HepG2 (cell line): ENCODE data around the gene COBLL1. TPM values are rescaled to one million over a fixed set of nuclear protein-coding genes. Genes with fewer than 3 reads are reported as not detected.
A peak's percentile ranks its signal among the peaks of the same experiment; 100 is the strongest.

Experiments
- ATF7 ChIP-seq, 2 experiments: fragments of 450-650 bp in 1 of 2; sonication (generic) in 1 of 2; formaldehyde crosslinking in 1 of 2; IDR thresholded peaks; 2 replicates each; pipeline versions ENCODE4 v1.4.0 to v1.6.1; 2016 to 2020; ENCODE audit warnings: antibody characterized with exemption in 1 of 2, mild to moderate bottlenecking in 1 of 2, missing genetic modification reagents in 1 of 2
- EED ChIP-seq: sonication (generic); formaldehyde crosslinking; IDR thresholded peaks from 2 replicates; pipeline ENCODE4 v1.5.0; 2020; ENCODE audit warnings: mild to moderate bottlenecking, missing genetic modification reagents
- ESRRA ChIP-seq: sonication (generic); formaldehyde crosslinking; IDR thresholded peaks from 2 replicates; pipeline ENCODE4 v1.5.1; 2020; ENCODE audit warnings: mild to moderate bottlenecking, low read depth, missing genetic modification reagents
- ISL2 ChIP-seq: sonication (generic); formaldehyde crosslinking; IDR thresholded peaks from 2 replicates; pipeline ENCODE4 v1.5.0; 2020; ENCODE audit warnings: missing genetic modification reagents
- MIER2 ChIP-seq: IDR thresholded peaks from 2 replicates; pipeline ENCODE4 v1.6.1; 2016; ENCODE audit warnings: missing biosample characterization, missing genetic modification reagents
- MLLT10 ChIP-seq: sonication (generic); formaldehyde crosslinking; IDR thresholded peaks from 2 replicates; pipeline ENCODE4 v1.4.0; 2020; ENCODE audit warnings: missing genetic modification reagents
- NCOA2 ChIP-seq: sonication (generic); formaldehyde crosslinking; IDR thresholded peaks from 2 replicates; pipeline ENCODE4 v1.8.0; 2022; ENCODE audit warnings: inconsistent platforms
- NR3C1 ChIP-seq: sonication (generic); formaldehyde crosslinking; IDR thresholded peaks from 2 replicates; pipeline ENCODE4 v1.4.0; 2020; ENCODE audit warnings: missing genetic modification reagents
- PRMT3 ChIP-seq: sonication (generic); formaldehyde crosslinking; IDR thresholded peaks from 2 replicates; pipeline ENCODE4 v1.8.1; 2022; ENCODE audit warnings: low read depth, mild to moderate bottlenecking, moderate library complexity, missing genetic modification reagents, borderline replicate concordance
- RBM39 ChIP-seq: fragments of 200-400 bp; formaldehyde crosslinking; IDR thresholded peaks from one replicate; pipeline ENCODE4 v1.6.1; 2018; ENCODE audit warnings: antibody characterized with exemption, mild to moderate bottlenecking, low read depth, low read length; ENCODE audit not compliant: poor library complexity, severe bottlenecking
- SP140L ChIP-seq: sonication (generic); formaldehyde crosslinking; IDR thresholded peaks from 2 replicates; pipeline ENCODE4 v1.4.0; 2020; ENCODE audit warnings: missing genetic modification reagents, borderline replicate concordance
- SP5 ChIP-seq: IDR thresholded peaks from 2 replicates; pipeline ENCODE4 v1.6.1; 2016; ENCODE audit warnings: low read depth, borderline replicate concordance
- TCF7 ChIP-seq: sonication (generic); IDR thresholded peaks from 2 replicates; pipeline ENCODE4 v1.6.1; 2016; ENCODE audit warnings: antibody characterized with exemption, low read depth
- ZBTB7B ChIP-seq: sonication (generic); formaldehyde crosslinking; IDR thresholded peaks from 2 replicates; pipeline ENCODE4 v1.4.0; 2020; ENCODE audit warnings: missing genetic modification reagents
- ZMYM2 ChIP-seq: sonication (generic); formaldehyde crosslinking; IDR thresholded peaks from 2 replicates; pipeline ENCODE4 v1.8.0; 2022; ENCODE audit warnings: mild to moderate bottlenecking, missing genetic modification reagents
- ZNF572 ChIP-seq: sonication (generic); formaldehyde crosslinking; IDR thresholded peaks from 2 replicates; pipeline ENCODE4 v1.5.1; 2020; ENCODE audit warnings: mild to moderate bottlenecking, missing genetic modification reagents
- ZNF580 ChIP-seq: IDR thresholded peaks from 2 replicates; pipeline ENCODE4 v1.6.1; 2016; ENCODE audit warnings: low read depth, borderline replicate concordance
- ZNF652 ChIP-seq: IDR thresholded peaks from 2 replicates; pipeline ENCODE4 v1.6.1; 2016; ENCODE audit warnings: low read depth, borderline replicate concordance
- polyA plus RNA-seq, 8 experiments: library from polyadenylated mRNA; depleted of rRNA in 3 of 8; stranded (reverse) in 7 of 8; unstranded in 1 of 8; fragments of >200 nt; fragmentation: Illumina TruSeq in 4 of 8; extraction: Trizol in 4 of 8; gene quantifications; 2 replicates each; pipeline versions ENCODE4 v1.2.1 to v1.2.3, GENCODE V29; 2011 to 2016; ENCODE audit warnings: low read depth in 4 of 8, missing spikeins in 1 of 8, mixed read lengths in 1 of 8; ENCODE audit not compliant: insufficient read depth in 1 of 8
- total RNA-seq, 5 experiments: library from RNA; depleted of rRNA; stranded (reverse); fragments of >200 nt; fragmentation: Illumina TruSeq; extraction: Trizol; gene quantifications; 2 replicates each; pipeline ENCODE4 v1.2.3, GENCODE V29; 2016; ENCODE audit warnings: low read depth in 1 of 5
- TF ChIP-seq, protein P1 (sequence below): sonication (generic); formaldehyde crosslinking; IDR thresholded peaks from 2 replicates; pipeline ENCODE4 v1.8.1; 2022; ENCODE audit warnings: low read depth, mild to moderate bottlenecking, missing genetic modification reagents
- TF ChIP-seq, protein P2 (sequence below): sonication (generic); formaldehyde crosslinking; IDR thresholded peaks from 2 replicates; pipeline ENCODE4 v1.8.1; 2023; ENCODE audit warnings: missing genetic modification reagents, inconsistent platforms, borderline replicate concordance
- TF ChIP-seq, protein P3 (sequence below): sonication (generic); formaldehyde crosslinking; IDR thresholded peaks from 2 replicates; pipeline ENCODE4 v1.4.0; 2020; ENCODE audit warnings: missing genetic modification reagents, borderline replicate concordance

Gene COBLL1
- total and polyA plus RNA-seq, 2 of the 13 experiments (the other 11 are each of a cell fraction or from before 2014, with no cell fraction given), result 32.6 to 86.8 TPM

DNA sequence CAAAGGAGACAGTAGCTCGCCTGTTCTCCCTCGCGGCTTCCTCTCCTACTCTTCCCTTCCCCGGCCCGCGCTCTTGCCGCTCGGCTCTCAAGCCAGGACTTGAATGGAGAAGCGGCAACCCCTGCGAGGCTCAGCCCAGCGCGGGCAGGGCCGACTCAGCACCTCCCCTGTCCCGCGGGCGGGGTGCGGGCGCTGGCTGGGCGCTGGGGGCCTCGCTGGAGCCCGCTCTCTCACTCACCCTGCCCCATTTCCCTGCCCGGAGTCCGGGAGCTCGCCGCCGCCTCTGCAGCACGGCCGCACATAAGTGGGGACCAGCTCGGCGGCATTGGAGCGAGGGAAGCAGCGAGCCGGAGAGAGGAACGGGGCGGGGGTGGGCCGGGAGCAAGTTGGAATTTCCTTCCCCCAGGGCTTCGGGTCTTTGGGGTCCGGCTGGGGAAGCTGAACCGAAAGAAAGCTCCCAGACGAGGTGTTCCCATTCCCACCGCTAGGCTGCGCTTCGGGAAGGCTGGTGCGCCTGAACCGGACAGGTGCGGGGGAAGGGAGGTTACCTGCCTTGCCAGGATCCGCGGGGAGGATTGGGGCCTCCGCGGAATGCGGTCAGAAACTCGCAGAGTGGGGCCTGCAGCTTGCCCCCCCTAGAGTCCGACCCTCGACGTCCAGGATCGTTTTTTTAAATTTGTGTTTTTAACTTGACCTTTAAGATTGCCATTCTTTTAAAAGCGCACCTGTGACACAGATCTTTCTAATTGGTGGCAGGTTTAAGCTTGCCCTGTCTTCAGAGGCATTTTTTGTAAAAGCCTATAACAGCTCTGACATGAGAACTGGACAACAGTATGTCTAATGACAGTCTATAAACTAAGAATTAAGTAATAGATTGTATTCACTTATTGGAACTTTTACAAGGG is at the start of gene COBLL1 (continued):
- TF ChIP-seq ZNF580 (CRISPR knock-in tag), result peak; percentile 80; the same call in 1 of the 2 replicates
- 0 out of 2 replicates have a peak, but pooled peaks have one; percentile 41 for TF ChIP-seq ZMYM2
- no peak for TF ChIP-seq ATF7 (IDR thresholded peaks at IDR 0.05)
- TF ChIP-seq ATF7 (CRISPR knock-in tag; IDR thresholded peaks at IDR 0.05), result peak; percentile 82; the same call in 1 of the 2 replicates
- 0 out of 2 replicates have a peak, but pooled peaks have one; percentile 49 for TF ChIP-seq ESRRA (CRISPR knock-in tag)
- TF ChIP-seq SP140L, result peak; percentile 68; the same call in 1 of the 2 replicates
- peak; percentile 85; the same call in 1 of the 2 replicates for TF ChIP-seq EED (CRISPR knock-in tag)
- peak; percentile 92 for TF ChIP-seq RBM39
- peak; percentile 90 for TF ChIP-seq ISL2 (CRISPR knock-in tag)
- TF ChIP-seq, protein P1, sequence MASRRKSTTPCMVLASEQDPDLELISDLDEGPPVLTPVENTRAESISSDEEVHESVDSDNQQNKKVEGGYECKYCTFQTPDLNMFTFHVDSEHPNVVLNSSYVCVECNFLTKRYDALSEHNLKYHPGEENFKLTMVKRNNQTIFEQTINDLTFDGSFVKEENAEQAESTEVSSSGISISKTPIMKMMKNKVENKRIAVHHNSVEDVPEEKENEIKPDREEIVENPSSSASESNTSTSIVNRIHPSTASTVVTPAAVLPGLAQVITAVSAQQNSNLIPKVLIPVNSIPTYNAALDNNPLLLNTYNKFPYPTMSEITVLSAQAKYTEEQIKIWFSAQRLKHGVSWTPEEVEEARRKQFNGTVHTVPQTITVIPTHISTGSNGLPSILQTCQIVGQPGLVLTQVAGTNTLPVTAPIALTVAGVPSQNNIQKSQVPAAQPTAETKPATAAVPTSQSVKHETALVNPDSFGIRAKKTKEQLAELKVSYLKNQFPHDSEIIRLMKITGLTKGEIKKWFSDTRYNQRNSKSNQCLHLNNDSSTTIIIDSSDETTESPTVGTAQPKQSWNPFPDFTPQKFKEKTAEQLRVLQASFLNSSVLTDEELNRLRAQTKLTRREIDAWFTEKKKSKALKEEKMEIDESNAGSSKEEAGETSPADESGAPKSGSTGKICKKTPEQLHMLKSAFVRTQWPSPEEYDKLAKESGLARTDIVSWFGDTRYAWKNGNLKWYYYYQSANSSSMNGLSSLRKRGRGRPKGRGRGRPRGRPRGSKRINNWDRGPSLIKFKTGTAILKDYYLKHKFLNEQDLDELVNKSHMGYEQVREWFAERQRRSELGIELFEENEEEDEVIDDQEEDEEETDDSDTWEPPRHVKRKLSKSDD (CRISPR knock-in tag), result peak; percentile 83
- peak; percentile 49; the same call in 1 of the 2 replicates for TF ChIP-seq NCOA2 (CRISPR knock-in tag)
- TF ChIP-seq, protein P2, sequence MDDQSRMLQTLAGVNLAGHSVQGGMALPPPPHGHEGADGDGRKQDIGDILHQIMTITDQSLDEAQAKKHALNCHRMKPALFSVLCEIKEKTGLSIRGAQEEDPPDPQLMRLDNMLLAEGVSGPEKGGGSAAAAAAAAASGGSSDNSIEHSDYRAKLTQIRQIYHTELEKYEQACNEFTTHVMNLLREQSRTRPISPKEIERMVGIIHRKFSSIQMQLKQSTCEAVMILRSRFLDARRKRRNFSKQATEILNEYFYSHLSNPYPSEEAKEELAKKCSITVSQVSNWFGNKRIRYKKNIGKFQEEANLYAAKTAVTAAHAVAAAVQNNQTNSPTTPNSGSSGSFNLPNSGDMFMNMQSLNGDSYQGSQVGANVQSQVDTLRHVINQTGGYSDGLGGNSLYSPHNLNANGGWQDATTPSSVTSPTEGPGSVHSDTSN (CRISPR knock-in tag), result no peak
- peak; percentile 92 for TF ChIP-seq ZBTB7B
- TF ChIP-seq MLLT10, result no peak
- TF ChIP-seq TCF7, result no peak
- TF ChIP-seq, protein P3, sequence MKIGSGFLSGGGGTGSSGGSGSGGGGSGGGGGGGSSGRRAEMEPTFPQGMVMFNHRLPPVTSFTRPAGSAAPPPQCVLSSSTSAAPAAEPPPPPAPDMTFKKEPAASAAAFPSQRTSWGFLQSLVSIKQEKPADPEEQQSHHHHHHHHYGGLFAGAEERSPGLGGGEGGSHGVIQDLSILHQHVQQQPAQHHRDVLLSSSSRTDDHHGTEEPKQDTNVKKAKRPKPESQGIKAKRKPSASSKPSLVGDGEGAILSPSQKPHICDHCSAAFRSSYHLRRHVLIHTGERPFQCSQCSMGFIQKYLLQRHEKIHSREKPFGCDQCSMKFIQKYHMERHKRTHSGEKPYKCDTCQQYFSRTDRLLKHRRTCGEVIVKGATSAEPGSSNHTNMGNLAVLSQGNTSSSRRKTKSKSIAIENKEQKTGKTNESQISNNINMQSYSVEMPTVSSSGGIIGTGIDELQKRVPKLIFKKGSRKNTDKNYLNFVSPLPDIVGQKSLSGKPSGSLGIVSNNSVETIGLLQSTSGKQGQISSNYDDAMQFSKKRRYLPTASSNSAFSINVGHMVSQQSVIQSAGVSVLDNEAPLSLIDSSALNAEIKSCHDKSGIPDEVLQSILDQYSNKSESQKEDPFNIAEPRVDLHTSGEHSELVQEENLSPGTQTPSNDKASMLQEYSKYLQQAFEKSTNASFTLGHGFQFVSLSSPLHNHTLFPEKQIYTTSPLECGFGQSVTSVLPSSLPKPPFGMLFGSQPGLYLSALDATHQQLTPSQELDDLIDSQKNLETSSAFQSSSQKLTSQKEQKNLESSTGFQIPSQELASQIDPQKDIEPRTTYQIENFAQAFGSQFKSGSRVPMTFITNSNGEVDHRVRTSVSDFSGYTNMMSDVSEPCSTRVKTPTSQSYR (CRISPR knock-in tag), result peak; percentile 91; the same call in 1 of the 2 replicates
- no peak for TF ChIP-seq ZNF652 (CRISPR knock-in tag)
- TF ChIP-seq SP5 (CRISPR knock-in tag), result 0 out of 2 replicates have a peak, but pooled peaks have one; percentile 10
- peak; percentile 91 for TF ChIP-seq PRMT3 (CRISPR knock-in tag)
- no peak for TF ChIP-seq NR3C1 (CRISPR knock-in tag)
- TF ChIP-seq MIER2 (CRISPR knock-in tag), result no peak
- TF ChIP-seq ZNF572 (CRISPR knock-in tag), result no peak
